Muscle of leg (tissue), 11 donors: ENCODE results near the gene GP5. TPM values are rescaled to one million over a fixed set of nuclear protein-coding genes. Genes with fewer than 3 reads are reported as not detected.

ENCODE experiments used
- DNase-seq: peaks from one replicate; pipeline ENCODE4 v3.0.0; 2013
- H3K27ac ChIP-seq: one replicate; pipeline ENCODE4 v1.5.1; 2013; ENCODE audit warnings: mild to moderate bottlenecking, low read length, control low read depth
- H3K27me3 ChIP-seq: one replicate; pipeline ENCODE4 v1.6.1; 2013; ENCODE audit warnings: low read length; ENCODE audit not compliant: control insufficient read depth, insufficient read depth
- H3K36me3 ChIP-seq: one replicate; pipeline ENCODE4 v1.6.1; 2013; ENCODE audit warnings: low read length; ENCODE audit not compliant: control insufficient read depth, insufficient read depth
- H3K4me1 ChIP-seq: one replicate; pipeline ENCODE4 v1.6.1; 2013; ENCODE audit warnings: low read length; ENCODE audit not compliant: control insufficient read depth, insufficient read depth
- H3K4me3 ChIP-seq: one replicate; pipeline ENCODE4 v1.5.1; 2013; ENCODE audit warnings: low read length, control low read depth
- H3K9me3 ChIP-seq: replicated peaks from 2 replicates; pipeline ENCODE4 v1.6.1; 2013; ENCODE audit warnings: low read depth, low read length; ENCODE audit not compliant: control insufficient read depth
- WGBS: methylation state at CpG from one replicate; pipeline ENCODE4 v1.1.5; 2013; ENCODE audit warnings: missing lambda C conversion rate; ENCODE audit not compliant: insufficient coverage; 5-methylcytosine and 5-hydroxymethylcytosine counted together
- polyA plus RNA-seq, 8 donors: library from polyadenylated mRNA; unstranded; fragments of 120-200 nt; gene quantifications; one replicate each; pipeline versions ENCODE4 v1.2.1 to v1.2.3, GENCODE V29; 2013; ENCODE audit warnings: inconsistent platforms in 1 of 8, low replicate concordance in 1 of 8; ENCODE audit not compliant: insufficient read length in 8 of 8, insufficient read depth in 1 of 8
- total RNA-seq: library from RNA; stranded (reverse); fragments of 120-200 nt; gene quantifications from one replicate; pipeline ENCODE4 v1.2.4, GENCODE V29; 2013

GP5 gene
- total and polyA plus RNA-seq, 9 donors: 0.07 to 0.52 (median 0.25) TPM

DNA sequence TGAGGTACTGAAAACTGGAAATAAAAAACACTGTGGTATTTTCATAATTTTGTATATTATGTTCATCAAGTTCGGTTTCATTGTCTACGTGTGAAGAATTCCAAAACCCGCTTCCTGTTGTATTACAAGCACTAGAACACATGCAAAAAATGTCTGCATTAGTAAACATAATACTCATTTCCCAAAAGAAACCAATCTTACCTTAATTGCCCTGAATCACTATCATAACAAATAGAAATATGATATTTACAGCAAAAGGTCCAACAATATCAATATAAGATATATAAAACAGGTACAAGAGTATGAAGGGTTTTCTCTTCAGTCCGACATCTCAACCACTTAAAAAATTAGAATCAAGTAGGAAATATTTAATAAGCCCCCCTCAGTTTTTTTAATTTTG is 26.3 kb upstream of the GP5 start:
- no peak for DNase-seq
- H3K4me3 ChIP-seq: no peak overlapping the region
- no peaks in the 10 kb centered on the region for H3K27me3 ChIP-seq
- no peaks in the 10 kb centered on the region for H3K4me1 ChIP-seq
- peaks cover 16% of the 10 kb centered on the region for H3K36me3 ChIP-seq
- no CpG with 5 or more reads among the region's 4 CpGs for WGBS
- H3K9me3 ChIP-seq: no peaks in the 10 kb centered on the region
- H3K27ac ChIP-seq: no peak overlapping the region

DNA sequence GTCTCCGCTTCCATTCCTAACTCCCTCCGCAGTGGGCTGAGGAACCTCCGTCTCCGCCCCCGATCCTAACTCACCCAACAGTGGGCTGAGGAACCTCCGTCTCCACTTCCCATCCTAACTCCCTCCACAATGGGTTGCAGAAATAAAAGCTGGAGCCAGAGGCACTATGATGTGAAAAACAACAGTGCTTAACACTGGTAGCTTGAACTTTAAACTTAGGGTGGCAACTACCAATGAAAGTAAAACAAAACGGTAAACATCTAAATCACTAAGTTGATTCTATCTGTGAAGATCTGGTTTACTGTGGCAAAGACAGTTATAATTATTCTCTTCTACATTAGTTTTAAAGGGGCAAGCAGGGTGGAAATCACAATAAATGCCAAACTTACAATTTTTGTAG is 25.9 kb upstream of the GP5 start:
- WGBS: 97% methylated on average over 5 of the region's 7 CpGs
- Histone ChIP-seq H3K4me1 (no peaks in the 10 kb centered on the region), H3K27ac (no peak overlapping the region), H3K4me3 (no peak overlapping the region), H3K27me3 (no peaks in the 10 kb centered on the region), H3K36me3 (peaks cover 16% of the 10 kb centered on the region), H3K9me3 (no peaks in the 10 kb centered on the region)
- DNase-seq: no peak

DNA sequence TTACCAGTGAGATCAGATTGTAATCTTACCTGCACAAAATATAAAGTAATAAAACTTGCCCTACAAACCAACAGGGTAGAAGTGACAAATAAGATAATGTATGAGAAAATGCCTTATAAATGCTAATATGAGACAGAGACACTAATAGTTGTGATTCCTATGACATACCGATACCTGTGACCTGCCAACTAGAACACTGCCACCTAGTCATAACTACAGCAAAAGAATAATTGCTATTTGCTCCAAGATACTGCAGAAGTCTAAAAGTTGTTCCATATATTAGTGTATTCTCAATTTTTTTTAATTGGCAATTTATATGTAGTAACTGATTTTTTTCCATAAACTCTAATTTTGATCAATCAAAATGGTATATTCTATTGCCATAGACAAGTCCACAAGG is 25.3 kb upstream of the GP5 start:
- Histone ChIP-seq H3K27ac (no peak overlapping the region), H3K4me1 (no peaks in the 10 kb centered on the region), H3K4me3 (no peak overlapping the region), H3K9me3 (no peaks in the 10 kb centered on the region), H3K36me3 (peaks cover 16% of the 10 kb centered on the region), H3K27me3 (no peaks in the 10 kb centered on the region)
- DNase-seq: no peak
- no CpG with 5 or more reads among the region's 1 CpG for WGBS

DNA sequence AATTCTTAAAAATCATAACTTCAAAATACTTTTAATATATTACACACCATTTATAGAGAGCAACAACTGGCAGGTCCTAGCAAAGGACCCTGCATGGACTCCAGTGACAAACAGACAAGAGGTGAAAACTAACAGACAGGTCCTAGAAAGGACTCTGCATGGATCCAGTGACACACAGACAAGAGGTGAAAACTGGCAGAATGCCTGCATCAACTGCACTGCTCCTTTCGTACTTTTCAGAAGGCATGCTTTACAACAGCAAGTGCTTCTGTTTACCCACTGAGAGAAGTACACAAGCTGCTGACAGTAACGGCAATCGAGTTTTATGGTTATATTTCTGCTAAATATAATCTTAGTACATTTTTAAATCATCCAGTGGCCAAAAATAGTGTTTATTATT is 24.3 kb upstream of the GP5 start:
- Histone ChIP-seq H3K27ac (no peak overlapping the region), H3K27me3 (no peaks in the 10 kb centered on the region), H3K9me3 (no peaks in the 10 kb centered on the region), H3K36me3 (peaks cover 21% of the 10 kb centered on the region), H3K4me1 (no peaks in the 10 kb centered on the region), H3K4me3 (no peak overlapping the region)
- DNase-seq: no peak
- 100% methylated on average over 1 of the region's 3 CpGs for WGBS

DNA sequence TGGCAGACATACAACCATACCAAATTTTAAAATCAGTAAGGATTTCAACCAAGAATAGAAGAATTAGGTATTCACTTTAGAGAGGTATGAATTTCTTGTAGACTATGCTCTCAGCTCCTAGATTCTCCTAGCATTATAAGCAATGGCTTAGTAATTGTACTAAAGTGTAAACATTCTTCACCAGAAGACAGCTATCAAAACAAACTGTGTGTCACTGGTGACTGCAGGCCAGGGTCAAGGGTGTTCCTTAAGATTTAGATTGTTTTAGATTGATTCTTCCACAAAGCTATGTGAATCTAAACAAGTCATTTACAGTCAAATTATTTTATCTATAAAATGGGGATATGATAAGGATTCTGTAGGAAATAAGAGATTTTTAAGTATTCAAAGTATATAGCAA is 23.1 kb upstream of the GP5 start:
- H3K4me3 ChIP-seq: no peak overlapping the region
- H3K36me3 ChIP-seq: peaks cover 21% of the 10 kb centered on the region
- H3K4me1 ChIP-seq: no peaks in the 10 kb centered on the region
- no peaks in the 10 kb centered on the region for H3K9me3 ChIP-seq
- no peak overlapping the region for H3K27ac ChIP-seq
- H3K27me3 ChIP-seq: no peaks in the 10 kb centered on the region
- no peak for DNase-seq

DNA sequence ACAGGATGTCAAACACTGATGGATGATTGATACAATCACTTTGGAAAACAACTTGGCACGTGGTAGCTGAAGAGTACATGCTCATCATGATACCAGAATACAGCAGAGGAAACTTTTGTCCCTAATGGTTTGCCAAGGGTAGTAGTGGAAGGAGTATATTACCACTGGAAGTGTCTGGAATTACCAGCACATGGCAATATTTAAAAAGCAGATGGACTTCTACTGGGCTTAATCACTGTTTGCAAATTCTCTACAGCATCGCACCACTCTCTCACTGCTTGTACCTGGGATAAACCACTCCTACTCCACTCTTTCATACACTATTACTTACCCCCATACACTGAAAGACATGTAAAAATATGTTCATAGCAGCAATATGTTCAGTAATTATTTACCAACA is 19.6 kb upstream of the GP5 start:
- Histone ChIP-seq H3K36me3 (peaks cover 7% of the 10 kb centered on the region), H3K4me1 (no peaks in the 10 kb centered on the region), H3K27ac (no peak overlapping the region), H3K9me3 (no peaks in the 10 kb centered on the region), H3K4me3 (no peak overlapping the region), H3K27me3 (no peaks in the 10 kb centered on the region)
- WGBS: 83% methylated on average over 1 of the region's 2 CpGs
- no peak for DNase-seq

DNA sequence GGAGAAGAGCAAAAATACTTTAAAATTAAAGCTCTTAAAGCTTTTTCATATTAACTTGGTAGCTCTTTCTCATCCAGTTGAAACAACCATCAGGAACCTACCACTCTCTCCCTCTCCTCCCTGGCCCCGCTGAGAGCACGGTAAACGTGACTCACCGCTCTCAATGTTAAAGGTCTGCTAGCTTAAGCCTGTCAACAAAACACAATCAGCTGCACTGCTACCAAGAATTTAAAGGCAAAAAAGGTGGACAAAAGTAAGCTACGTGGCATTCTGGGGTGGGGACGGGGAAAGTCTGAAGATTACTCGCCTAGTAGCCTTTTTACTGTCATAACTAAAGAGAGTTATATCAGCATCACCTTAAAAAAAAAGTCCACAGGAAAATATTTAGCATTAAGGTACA is 8.4 kb upstream of the GP5 start:
- H3K4me3 ChIP-seq: no peak overlapping the region
- no peaks in the 10 kb centered on the region for H3K9me3 ChIP-seq
- no peak overlapping the region for H3K27ac ChIP-seq
- no peak for DNase-seq
- peaks cover 5% of the 10 kb centered on the region for H3K36me3 ChIP-seq
- no peaks in the 10 kb centered on the region for H3K27me3 ChIP-seq
- H3K4me1 ChIP-seq: no peaks in the 10 kb centered on the region
- 100% methylated on average over 1 of the region's 7 CpGs for WGBS

DNA sequence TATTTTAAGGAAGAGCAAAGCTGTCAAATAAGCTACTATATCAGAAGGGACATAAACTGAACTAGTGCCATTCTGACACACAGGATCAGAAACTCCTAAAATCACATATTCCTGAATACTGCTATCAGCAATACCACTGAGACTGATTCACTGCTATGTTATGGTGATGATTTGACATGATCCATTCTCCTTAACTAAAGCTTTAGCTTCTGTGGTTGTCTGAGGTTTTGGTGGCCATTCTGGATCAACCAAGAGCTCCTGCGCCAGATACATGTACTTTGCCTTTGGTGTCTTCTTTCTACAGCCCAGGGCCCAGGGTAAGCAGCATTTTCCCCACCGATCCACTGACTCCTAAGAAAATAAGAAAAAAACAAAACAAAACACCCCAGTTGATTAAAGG is 6.7 kb upstream of the GP5 start:
- H3K4me3 ChIP-seq: no peak overlapping the region
- no peaks in the 10 kb centered on the region for H3K4me1 ChIP-seq
- H3K27me3 ChIP-seq: no peaks in the 10 kb centered on the region
- no peak for DNase-seq
- no peak overlapping the region for H3K27ac ChIP-seq
- no peaks in the 10 kb centered on the region for H3K9me3 ChIP-seq
- WGBS: no CpG with 5 or more reads among the region's 2 CpGs
- peaks cover 3% of the 10 kb centered on the region for H3K36me3 ChIP-seq

DNA sequence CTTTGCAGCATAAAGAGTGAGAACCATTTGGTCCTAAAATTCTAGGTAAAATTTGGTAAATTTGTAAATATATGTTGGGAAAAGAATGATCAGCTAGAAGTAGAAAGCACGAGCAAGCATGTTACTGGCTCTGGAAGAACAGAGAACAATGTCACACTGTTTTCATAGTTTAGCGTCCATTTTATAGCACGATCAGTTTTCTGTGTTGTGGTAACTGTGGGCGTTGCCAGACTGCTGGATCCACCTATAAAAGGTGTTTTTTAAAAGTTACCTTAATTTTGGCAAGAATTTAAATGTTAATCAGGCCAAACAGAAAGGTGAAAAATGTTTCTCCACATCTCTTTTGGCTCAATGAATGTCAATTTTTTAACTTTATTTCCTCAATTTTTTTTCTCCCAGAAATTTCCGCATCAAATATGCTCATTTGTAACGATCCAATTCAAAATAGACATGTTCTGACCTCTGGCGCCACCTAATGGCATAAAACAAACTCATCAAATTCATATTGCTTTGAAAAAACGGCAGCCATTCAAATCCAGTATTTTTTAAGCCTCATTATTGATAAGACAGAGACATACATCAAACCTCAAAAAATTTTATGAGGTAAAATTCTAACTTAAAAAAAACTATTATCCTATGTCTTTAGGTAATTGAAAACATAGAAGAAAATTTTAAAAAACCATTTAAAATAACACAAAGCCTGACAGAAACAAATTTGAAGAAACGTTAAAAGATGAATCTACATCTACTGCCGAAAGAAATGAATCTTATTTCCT is 5.5 kb upstream of the GP5 start:
- WGBS: 93% methylated on average over 2 of the region's 10 CpGs
- Histone ChIP-seq H3K9me3 (no peaks in the 10 kb centered on the region), H3K36me3 (peaks cover 3% of the 10 kb centered on the region), H3K27me3 (peaks cover 5% of the 10 kb centered on the region), H3K4me1 (no peaks in the 10 kb centered on the region), H3K27ac (no peak overlapping the region), H3K4me3 (no peak overlapping the region)
- peak; percentile 79 for DNase-seq

DNA sequence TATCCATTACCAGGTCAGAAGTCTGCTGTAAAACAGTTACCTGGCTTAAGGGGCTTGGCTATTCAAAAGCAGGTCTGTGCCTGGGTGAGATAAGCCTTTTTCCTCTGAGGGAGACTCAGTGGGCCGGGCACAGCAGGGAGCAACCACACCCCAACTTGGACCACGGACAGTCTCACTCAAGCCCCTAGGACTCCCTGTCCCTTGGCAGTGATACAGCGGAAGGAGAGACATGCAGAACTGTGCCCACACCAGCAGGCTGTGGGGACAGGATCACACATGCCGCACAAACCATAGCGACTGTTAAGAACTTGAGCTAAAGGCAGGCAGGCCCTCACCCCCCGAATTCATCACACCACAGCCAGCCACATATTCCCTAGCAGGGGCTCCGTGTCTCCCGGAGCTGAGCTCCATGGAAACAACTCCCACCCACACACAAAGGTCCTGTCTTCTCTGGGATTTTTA is 2.8 kb upstream of the GP5 start:
- no peak for DNase-seq
- Histone ChIP-seq H3K4me3 (no peak overlapping the region), H3K27ac (no peak overlapping the region), H3K36me3 (peaks cover 3% of the 10 kb centered on the region), H3K27me3 (peaks cover 22% of the 10 kb centered on the region), H3K9me3 (no peaks in the 10 kb centered on the region), H3K4me1 (peaks cover 13% of the 10 kb centered on the region)
- 57% methylated on average over 8 of the region's 8 CpGs for WGBS

DNA sequence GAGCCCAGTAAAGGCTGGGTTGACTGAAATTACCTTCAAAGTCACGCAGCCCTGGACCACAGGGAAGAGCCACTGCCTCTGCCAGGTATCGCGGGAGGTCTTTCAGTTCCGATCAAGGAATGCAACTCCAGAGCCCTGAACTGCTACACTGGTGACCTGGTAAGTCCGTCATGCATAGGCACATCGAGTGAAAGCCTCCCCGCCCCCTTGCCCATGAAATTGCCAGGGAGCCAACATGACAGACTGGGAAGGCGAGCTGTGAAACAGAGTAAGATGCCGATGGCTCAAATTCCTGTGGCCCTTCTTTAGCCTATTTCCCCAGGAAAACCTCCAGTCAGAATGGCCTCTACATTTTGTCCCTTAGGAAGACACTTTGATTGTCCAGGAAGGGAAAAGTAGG is 2.3 kb upstream of the GP5 start:
- H3K4me1 ChIP-seq: peaks cover 17% of the 10 kb centered on the region
- 79% methylated on average over 7 of the region's 9 CpGs for WGBS
- no peak overlapping the region for H3K4me3 ChIP-seq
- no peak overlapping the region for H3K27ac ChIP-seq
- H3K27me3 ChIP-seq: peaks cover 28% of the 10 kb centered on the region
- no peaks in the 10 kb centered on the region for H3K9me3 ChIP-seq
- no peak for DNase-seq
- H3K36me3 ChIP-seq: peaks cover 3% of the 10 kb centered on the region
